Measurements from ENCODE around the gene SMURF2. TPM values are rescaled to one million over a fixed set of nuclear protein-coding genes. Genes with fewer than 3 reads are reported as not detected.
A peak's percentile ranks its signal among the peaks of the same experiment; 100 is the strongest.

Gene SMURF2
- total and polyA plus RNA-seq, 9 of the 15 experiments (the other 6 are each of a cell fraction or from before 2014, with no cell fraction given), result 3.8 to 22.0 (median 14.8) TPM

DNA sequence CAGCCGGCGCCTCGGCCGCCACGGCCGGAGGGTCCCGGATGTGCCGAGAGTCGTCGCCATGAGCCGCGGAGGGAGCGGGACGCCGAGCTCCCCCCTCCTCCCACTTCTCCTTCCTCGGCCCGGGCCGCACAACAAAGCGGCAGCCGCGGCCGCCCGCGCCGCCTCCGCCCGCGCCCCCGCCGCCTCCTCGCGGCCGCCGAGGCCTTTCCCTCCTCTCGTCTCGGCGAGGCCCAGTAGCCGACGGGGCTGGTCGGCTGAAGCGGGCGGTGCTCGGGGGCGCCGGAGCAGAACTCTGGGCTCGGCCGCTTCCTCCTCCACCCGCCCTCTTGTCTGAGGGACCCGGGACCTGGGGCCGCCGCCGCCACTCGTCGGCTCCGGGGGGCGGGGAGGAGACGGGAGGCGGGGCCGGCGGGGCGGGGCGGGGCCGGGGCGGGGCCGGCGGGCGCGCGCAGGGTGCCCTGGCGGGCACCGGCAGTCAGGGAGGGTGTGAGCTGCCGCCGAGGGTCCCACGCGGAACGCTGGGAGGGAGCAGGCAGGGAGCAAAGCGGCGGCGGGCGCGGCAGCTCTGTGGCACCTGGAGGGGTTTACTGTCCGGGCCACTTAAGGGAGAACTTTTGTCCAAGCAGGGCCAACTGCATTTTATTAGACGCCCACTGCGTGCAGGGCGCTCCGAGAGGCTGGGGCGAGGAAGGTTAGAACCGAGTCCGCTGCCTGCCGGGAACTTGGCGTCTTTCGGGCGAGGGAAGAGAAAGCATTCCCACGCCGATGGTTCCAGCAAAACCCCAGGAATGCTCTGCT lies at the start of gene SMURF2 (continued):
- TF ChIP-seq ETV5 (CRISPR knock-in tag; IDR thresholded peaks at IDR 0.05; ENCODE audit: low read depth) (no peak), ZNF212 (CRISPR knock-in tag; IDR thresholded peaks at IDR 0.05) (no peak), FOXK1 (CRISPR knock-in tag; IDR thresholded peaks at IDR 0.05; ENCODE audit: borderline replicate concordance) (no peak), POLR2B (IDR thresholded peaks at IDR 0.05; ENCODE audit: low read depth, partially characterized antibody) (peak; percentile 29), GTF2E2 (tag; IDR thresholded peaks at IDR 0.05) (peak; percentile 74; the same call in 1 of the 2 replicates), ZNF76 (CRISPR knock-in tag; IDR thresholded peaks at IDR 0.05; ENCODE audit: borderline replicate concordance) (no peak), ZNF507 (tag; conservative IDR thresholded peaks at IDR 0.05) (no peak), SMAD4 (CRISPR knock-in tag; conservative IDR thresholded peaks at IDR 0.05) (peak; percentile 90), ERF (CRISPR knock-in tag; IDR thresholded peaks at IDR 0.05) (no peak), SRF (CRISPR knock-in tag; IDR thresholded peaks at IDR 0.05) (no peak), ZNF274 (IDR thresholded peaks at IDR 0.05; ENCODE audit: borderline replicate concordance, low read depth, low read length) (no peak)
- TF ChIP-seq, protein P1, sequence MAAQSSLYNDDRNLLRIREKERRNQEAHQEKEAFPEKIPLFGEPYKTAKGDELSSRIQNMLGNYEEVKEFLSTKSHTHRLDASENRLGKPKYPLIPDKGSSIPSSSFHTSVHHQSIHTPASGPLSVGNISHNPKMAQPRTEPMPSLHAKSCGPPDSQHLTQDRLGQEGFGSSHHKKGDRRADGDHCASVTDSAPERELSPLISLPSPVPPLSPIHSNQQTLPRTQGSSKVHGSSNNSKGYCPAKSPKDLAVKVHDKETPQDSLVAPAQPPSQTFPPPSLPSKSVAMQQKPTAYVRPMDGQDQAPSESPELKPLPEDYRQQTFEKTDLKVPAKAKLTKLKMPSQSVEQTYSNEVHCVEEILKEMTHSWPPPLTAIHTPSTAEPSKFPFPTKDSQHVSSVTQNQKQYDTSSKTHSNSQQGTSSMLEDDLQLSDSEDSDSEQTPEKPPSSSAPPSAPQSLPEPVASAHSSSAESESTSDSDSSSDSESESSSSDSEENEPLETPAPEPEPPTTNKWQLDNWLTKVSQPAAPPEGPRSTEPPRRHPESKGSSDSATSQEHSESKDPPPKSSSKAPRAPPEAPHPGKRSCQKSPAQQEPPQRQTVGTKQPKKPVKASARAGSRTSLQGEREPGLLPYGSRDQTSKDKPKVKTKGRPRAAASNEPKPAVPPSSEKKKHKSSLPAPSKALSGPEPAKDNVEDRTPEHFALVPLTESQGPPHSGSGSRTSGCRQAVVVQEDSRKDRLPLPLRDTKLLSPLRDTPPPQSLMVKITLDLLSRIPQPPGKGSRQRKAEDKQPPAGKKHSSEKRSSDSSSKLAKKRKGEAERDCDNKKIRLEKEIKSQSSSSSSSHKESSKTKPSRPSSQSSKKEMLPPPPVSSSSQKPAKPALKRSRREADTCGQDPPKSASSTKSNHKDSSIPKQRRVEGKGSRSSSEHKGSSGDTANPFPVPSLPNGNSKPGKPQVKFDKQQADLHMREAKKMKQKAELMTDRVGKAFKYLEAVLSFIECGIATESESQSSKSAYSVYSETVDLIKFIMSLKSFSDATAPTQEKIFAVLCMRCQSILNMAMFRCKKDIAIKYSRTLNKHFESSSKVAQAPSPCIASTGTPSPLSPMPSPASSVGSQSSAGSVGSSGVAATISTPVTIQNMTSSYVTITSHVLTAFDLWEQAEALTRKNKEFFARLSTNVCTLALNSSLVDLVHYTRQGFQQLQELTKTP (IDR thresholded peaks at IDR 0.05; ENCODE audit: low read depth in 1 of 2, partially characterized antibody in 2 of 2), result no peak
- TF ChIP-seq, protein P2, sequence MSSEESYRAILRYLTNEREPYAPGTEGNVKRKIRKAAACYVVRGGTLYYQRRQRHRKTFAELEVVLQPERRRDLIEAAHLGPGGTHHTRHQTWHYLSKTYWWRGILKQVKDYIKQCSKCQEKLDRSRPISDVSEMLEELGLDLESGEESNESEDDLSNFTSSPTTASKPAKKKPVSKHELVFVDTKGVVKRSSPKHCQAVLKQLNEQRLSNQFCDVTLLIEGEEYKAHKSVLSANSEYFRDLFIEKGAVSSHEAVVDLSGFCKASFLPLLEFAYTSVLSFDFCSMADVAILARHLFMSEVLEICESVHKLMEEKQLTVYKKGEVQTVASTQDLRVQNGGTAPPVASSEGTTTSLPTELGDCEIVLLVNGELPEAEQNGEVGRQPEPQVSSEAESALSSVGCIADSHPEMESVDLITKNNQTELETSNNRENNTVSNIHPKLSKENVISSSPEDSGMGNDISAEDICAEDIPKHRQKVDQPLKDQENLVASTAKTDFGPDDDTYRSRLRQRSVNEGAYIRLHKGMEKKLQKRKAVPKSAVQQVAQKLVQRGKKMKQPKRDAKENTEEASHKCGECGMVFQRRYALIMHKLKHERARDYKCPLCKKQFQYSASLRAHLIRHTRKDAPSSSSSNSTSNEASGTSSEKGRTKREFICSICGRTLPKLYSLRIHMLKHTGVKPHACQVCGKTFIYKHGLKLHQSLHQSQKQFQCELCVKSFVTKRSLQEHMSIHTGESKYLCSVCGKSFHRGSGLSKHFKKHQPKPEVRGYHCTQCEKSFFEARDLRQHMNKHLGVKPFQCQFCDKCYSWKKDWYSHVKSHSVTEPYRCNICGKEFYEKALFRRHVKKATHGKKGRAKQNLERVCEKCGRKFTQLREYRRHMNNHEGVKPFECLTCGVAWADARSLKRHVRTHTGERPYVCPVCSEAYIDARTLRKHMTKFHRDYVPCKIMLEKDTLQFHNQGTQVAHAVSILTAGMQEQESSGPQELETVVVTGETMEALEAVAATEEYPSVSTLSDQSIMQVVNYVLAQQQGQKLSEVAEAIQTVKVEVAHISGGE (CRISPR knock-in tag; IDR thresholded peaks at IDR 0.05), result peak in 1 of 3 experiments; percentile 47; a peak in 1 of 6 replicates
- TF ChIP-seq, protein P3, sequence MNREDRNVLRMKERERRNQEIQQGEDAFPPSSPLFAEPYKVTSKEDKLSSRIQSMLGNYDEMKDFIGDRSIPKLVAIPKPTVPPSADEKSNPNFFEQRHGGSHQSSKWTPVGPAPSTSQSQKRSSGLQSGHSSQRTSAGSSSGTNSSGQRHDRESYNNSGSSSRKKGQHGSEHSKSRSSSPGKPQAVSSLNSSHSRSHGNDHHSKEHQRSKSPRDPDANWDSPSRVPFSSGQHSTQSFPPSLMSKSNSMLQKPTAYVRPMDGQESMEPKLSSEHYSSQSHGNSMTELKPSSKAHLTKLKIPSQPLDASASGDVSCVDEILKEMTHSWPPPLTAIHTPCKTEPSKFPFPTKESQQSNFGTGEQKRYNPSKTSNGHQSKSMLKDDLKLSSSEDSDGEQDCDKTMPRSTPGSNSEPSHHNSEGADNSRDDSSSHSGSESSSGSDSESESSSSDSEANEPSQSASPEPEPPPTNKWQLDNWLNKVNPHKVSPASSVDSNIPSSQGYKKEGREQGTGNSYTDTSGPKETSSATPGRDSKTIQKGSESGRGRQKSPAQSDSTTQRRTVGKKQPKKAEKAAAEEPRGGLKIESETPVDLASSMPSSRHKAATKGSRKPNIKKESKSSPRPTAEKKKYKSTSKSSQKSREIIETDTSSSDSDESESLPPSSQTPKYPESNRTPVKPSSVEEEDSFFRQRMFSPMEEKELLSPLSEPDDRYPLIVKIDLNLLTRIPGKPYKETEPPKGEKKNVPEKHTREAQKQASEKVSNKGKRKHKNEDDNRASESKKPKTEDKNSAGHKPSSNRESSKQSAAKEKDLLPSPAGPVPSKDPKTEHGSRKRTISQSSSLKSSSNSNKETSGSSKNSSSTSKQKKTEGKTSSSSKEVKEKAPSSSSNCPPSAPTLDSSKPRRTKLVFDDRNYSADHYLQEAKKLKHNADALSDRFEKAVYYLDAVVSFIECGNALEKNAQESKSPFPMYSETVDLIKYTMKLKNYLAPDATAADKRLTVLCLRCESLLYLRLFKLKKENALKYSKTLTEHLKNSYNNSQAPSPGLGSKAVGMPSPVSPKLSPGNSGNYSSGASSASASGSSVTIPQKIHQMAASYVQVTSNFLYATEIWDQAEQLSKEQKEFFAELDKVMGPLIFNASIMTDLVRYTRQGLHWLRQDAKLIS (CRISPR knock-in tag; IDR thresholded peaks at IDR 0.05), result no peak; the same call in 1 of the 2 replicates

Data from K562 (cell line).